T-helper 1 cell treated with Interleukin-12 subunit alpha and Interleukin-12 subunit beta and Interleukin-4 antibody, amounts not matched to agents 30 μg/mL and 1 μg/mL, for 36 hours (primary cell): ENCODE measurements around the gene SEC23IP.
A peak's percentile ranks its signal among the peaks of the same experiment; 100 is the strongest.
"Not testable (repeated sequence)": the region's sequence is repeated elsewhere in the genome, so short reads cannot be mapped to it uniquely, and the experiment has no call there.

Experiments
- H3K27ac Mint-ChIP-seq: one replicate; pipeline ENCODE4 v1.8.0; 2021; ENCODE audit warnings: mild to moderate bottlenecking, mixed read lengths
- H3K27me3 Mint-ChIP-seq: one replicate; pipeline ENCODE4 v1.8.0; 2021; ENCODE audit warnings: low read depth, mixed read lengths
- H3K36me3 Mint-ChIP-seq: one replicate; pipeline ENCODE4 v1.8.0; 2021; ENCODE audit warnings: low read depth, mixed read lengths
- H3K4me1 Mint-ChIP-seq: one replicate; pipeline ENCODE4 v1.8.0; 2021; ENCODE audit warnings: low read depth, mixed read lengths
- H3K4me3 Mint-ChIP-seq: one replicate; pipeline ENCODE4 v1.8.0; 2021; ENCODE audit warnings: mild to moderate bottlenecking, moderate library complexity, mixed read lengths
- H3K9me3 Mint-ChIP-seq: one replicate; pipeline ENCODE4 v1.8.0; 2021; ENCODE audit warnings: mixed read lengths

The SEC23IP gene

GRCh38 chr10:119867317-119867716 lies 25.2 kb upstream of the SEC23IP start:
- H3K9me3 Mint-ChIP-seq: peaks cover 9% of the 10 kb centered on the region
- peaks cover 19% of the 10 kb centered on the region for H3K36me3 Mint-ChIP-seq
- peaks cover 45% of the 10 kb centered on the region for H3K4me1 Mint-ChIP-seq
- no peak overlapping the region for H3K27ac Mint-ChIP-seq
- H3K27me3 Mint-ChIP-seq: no peaks in the 10 kb centered on the region
- H3K4me3 Mint-ChIP-seq: no peak overlapping the region

- Mint-ChIP-seq H3K4me3 (peak overlapping the region; percentile 15), H3K4me1 (peaks cover 42% of the 10 kb centered on the region), H3K36me3 (peaks cover 14% of the 10 kb centered on the region)
- not testable (repeated sequence) for H3K27me3 Mint-ChIP-seq, H3K27ac Mint-ChIP-seq, H3K9me3 Mint-ChIP-seq
Measured at GRCh38 chr10:119869398-119869797, 23.1 kb upstream of the SEC23IP start.

- Mint-ChIP-seq H3K27me3 (peaks cover 4% of the 10 kb centered on the region), H3K4me1 (peaks cover 32% of the 10 kb centered on the region), H3K9me3 (no peaks in the 10 kb centered on the region), H3K27ac (peak overlapping the region; percentile 43), H3K36me3 (peaks cover 2% of the 10 kb centered on the region), H3K4me3 (peak overlapping the region; percentile 69)
Measured at GRCh38 chr10:119871881-119872609, 20.5 kb upstream of the SEC23IP start.

GRCh38 chr10:119872610-119872859 lies 20.0 kb upstream of the SEC23IP start, which contains the start of gene MCMBP:
Gene MCMBP, minus strand, starts transcription at chr10:119872843. Its CDS starts 259 bp downstream, at chr10:119872584.
- Mint-ChIP-seq H3K4me3 (peak within 1 kb of the TSS; percentile 71), H3K27ac (peak within 1 kb of the TSS; percentile 61), H3K36me3 (peaks cover 2% of the 10 kb centered on the region), H3K9me3 (no peaks in the 10 kb centered on the region), H3K27me3 (peaks cover 4% of the 10 kb centered on the region), H3K4me1 (peaks cover 29% of the 10 kb centered on the region)

GRCh38 chr10:119872860-119873681 lies 19.5 kb upstream of the SEC23IP start:
- H3K4me1 Mint-ChIP-seq: peaks cover 29% of the 10 kb centered on the region
- peak overlapping the region; percentile 71 for H3K4me3 Mint-ChIP-seq
- H3K27me3 Mint-ChIP-seq: peaks cover 4% of the 10 kb centered on the region
- H3K36me3 Mint-ChIP-seq: peaks cover 2% of the 10 kb centered on the region
- H3K27ac Mint-ChIP-seq: peak overlapping the region; percentile 61
- H3K9me3 Mint-ChIP-seq: no peaks in the 10 kb centered on the region

- Mint-ChIP-seq H3K4me3 (no peak overlapping the region), H3K4me1 (peaks cover 5% of the 10 kb centered on the region), H3K27me3 (peaks cover 4% of the 10 kb centered on the region), H3K36me3 (no peaks in the 10 kb centered on the region), H3K27ac (no peak overlapping the region), H3K9me3 (no peaks in the 10 kb centered on the region)
Measured at GRCh38 chr10:119878524-119878923, 14.0 kb upstream of the SEC23IP start.

- H3K9me3 Mint-ChIP-seq, H3K4me3 Mint-ChIP-seq, H3K4me1 Mint-ChIP-seq, H3K27me3 Mint-ChIP-seq, H3K36me3 Mint-ChIP-seq, H3K27ac Mint-ChIP-seq: not testable (repeated sequence)
Measured at GRCh38 chr10:119883901-119884611, 8.5 kb upstream of the SEC23IP start.

GRCh38 chr10:119886070-119886469 lies 6.5 kb upstream of the SEC23IP start:
- not testable (repeated sequence) for H3K27me3 Mint-ChIP-seq, H3K27ac Mint-ChIP-seq, H3K36me3 Mint-ChIP-seq, H3K4me1 Mint-ChIP-seq, H3K9me3 Mint-ChIP-seq, H3K4me3 Mint-ChIP-seq

DNA sequence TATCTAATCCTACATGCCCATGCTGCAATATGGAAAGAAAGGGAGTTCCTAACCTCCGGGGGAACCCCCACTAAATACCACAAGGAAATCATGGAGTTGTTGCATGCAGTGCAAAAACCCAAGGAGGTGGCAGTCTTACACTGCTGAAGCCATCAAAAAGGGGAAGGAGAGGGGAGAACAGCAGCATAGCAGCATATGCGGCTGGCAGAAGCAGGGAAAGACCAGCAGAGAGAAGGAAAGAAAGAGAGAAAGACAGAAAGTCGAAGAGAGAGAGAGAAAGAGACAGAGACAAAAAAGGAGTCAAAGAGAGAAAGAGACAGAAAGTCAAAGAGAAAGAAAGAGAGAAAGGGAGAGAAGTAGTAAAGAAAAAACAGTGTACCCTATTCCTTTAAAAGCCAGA lies 3.8 kb upstream of the SEC23IP start:
- H3K27me3 Mint-ChIP-seq, H3K27ac Mint-ChIP-seq, H3K4me3 Mint-ChIP-seq, H3K36me3 Mint-ChIP-seq, H3K9me3 Mint-ChIP-seq: not testable (repeated sequence)
- peaks cover 11% of the 10 kb centered on the region for H3K4me1 Mint-ChIP-seq

DNA sequence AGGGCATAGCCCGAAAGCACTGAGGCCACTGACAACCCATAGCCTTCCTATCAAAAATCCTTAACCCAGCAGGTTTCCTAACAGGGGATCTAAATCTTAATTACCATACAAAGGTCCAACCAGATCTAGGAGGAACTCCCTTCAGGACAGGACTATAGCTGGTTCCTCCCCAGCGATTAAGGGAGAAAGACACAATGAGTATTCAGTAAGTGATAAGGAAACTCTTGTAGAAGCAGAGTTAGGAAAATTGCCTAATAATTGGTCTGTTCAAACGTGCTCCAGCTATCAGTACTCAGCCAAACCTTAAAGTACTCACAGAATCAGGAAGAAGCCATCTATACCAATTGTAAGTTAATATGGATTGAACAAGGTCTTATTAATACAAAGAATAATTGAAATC lies 3.3 kb upstream of the SEC23IP start:
- H3K27ac Mint-ChIP-seq, H3K27me3 Mint-ChIP-seq, H3K4me3 Mint-ChIP-seq, H3K9me3 Mint-ChIP-seq, H3K36me3 Mint-ChIP-seq: not testable (repeated sequence)
- H3K4me1 Mint-ChIP-seq: peaks cover 16% of the 10 kb centered on the region

DNA sequence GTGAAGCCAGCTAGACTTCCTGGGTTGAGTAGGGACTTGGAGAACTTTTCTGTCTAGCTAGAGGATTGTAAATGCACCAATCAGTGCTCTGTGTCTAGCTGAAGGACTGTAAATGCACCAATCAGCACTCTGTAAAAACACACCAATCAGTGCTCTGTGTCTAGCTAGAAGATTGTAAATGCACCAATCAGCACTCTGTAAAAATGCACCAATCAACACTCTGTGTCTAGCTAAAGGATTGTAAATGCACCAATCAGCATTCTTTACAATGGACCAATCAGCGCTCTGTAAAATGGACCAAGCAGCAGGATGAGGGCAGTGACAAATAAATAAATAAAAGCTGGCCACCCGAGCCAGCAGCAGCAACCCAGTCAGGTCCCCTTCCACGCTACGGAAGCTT lies 2.2 kb upstream of the SEC23IP start:
- not testable (repeated sequence) for H3K27me3 Mint-ChIP-seq, H3K27ac Mint-ChIP-seq, H3K36me3 Mint-ChIP-seq, H3K4me3 Mint-ChIP-seq, H3K9me3 Mint-ChIP-seq
- peaks cover 23% of the 10 kb centered on the region for H3K4me1 Mint-ChIP-seq

DNA sequence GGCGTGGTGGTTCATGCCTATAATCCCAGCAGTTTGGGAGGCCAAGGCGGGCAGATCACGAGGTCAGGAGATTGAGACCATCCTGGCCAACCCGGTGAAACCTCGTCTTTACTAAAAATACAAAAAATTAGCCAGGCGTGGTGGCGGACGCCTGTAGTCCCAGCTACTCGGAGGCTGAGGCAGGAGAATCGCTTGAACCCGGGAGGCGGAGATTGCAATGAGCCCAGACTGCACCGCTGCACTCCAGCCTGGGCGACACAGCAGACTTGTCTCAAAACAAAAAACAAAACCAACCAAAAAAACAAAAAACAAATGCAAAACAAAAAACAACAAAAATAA lies 712 bp upstream of the SEC23IP start:
- H3K4me1 Mint-ChIP-seq: peaks cover 38% of the 10 kb centered on the region
- H3K27ac Mint-ChIP-seq: peak overlapping the region; percentile 94
- peak overlapping the region; percentile 98 for H3K4me3 Mint-ChIP-seq
- H3K36me3 Mint-ChIP-seq, H3K9me3 Mint-ChIP-seq, H3K27me3 Mint-ChIP-seq: not testable (repeated sequence)

DNA sequence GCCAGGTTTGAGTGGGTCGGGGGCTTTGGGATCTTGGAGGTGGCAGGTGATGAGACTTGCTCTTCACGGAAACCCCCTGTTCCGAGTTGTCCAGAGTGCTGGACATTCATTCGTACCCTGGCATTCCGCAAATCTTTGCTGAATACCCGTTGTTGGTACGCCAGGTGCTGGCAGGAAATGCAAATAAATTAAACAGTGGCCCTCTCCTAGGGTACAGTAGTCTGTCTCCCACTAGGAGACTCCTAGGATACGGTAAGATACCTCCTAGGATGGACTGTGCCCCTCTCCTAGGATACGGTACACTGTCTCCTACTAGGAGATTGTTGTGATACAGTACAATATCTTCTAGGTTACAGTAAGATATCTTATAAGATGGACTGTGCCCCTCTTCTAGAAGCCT lies 544 bp downstream of the SEC23IP start:
- Mint-ChIP-seq H3K9me3 (no peaks in the 10 kb centered on the region), H3K4me3 (peak overlapping the region; percentile 98), H3K27ac (peak overlapping the region; percentile 94), H3K27me3 (peaks cover 3% of the 10 kb centered on the region), H3K36me3 (peaks cover 11% of the 10 kb centered on the region), H3K4me1 (peaks cover 41% of the 10 kb centered on the region)

DNA sequence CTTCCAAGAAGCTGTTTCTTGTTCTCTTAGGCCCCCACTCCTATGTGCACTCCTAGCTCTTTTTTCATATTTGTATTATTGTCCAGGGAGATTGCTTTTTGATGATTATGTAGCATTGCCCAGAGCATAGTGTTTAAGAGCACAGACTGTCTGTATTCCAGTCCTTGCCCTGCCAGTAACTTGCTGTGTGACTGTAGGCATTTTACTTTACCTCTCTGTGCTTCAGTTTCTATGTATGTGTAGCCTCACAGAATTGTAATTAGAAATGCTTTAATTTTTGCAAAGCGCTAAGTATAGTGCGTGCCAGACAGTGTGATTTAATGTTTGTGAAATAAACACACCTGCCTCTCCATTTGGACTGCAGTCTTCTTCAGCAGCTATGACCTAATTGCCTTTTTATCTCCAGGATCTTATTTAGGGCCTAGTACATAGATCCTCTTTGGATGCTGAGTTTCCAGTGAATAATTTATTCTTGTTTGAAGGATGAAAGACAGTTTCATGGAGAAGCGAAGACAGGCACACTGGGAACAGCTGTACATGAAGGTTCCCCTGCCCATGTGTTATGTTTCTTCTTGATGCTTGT lies 1.4 kb downstream of the SEC23IP start:
- H3K27me3 Mint-ChIP-seq: no peaks in the 10 kb centered on the region
- H3K9me3 Mint-ChIP-seq: no peaks in the 10 kb centered on the region
- peak overlapping the region; percentile 98 for H3K4me3 Mint-ChIP-seq
- H3K4me1 Mint-ChIP-seq: peaks cover 44% of the 10 kb centered on the region
- peak overlapping the region; percentile 3 for H3K27ac Mint-ChIP-seq
- peaks cover 19% of the 10 kb centered on the region for H3K36me3 Mint-ChIP-seq
